IPS-15b (cell line): ENCODE measurements around the gene NLGN4X.

Source experiments
- H3K27me3 ChIP-seq: one replicate; pipeline ENCODE4 v1.6.1; 2013; ENCODE audit warnings: low read length; ENCODE audit not compliant: control insufficient read depth, insufficient read depth
- H3K36me3 ChIP-seq: one replicate; pipeline ENCODE4 v1.6.1; 2013; ENCODE audit warnings: low read length; ENCODE audit not compliant: control insufficient read depth, insufficient read depth
- H3K4me1 ChIP-seq: one replicate; pipeline ENCODE4 v1.6.1; 2013; ENCODE audit warnings: mild to moderate bottlenecking, low read length; ENCODE audit not compliant: control insufficient read depth, insufficient read depth
- H3K4me3 ChIP-seq: one replicate; pipeline ENCODE4 v1.5.1; 2013; ENCODE audit warnings: low read depth, low read length
- H3K9ac ChIP-seq: one replicate; pipeline ENCODE4 v1.6.1; 2013; ENCODE audit warnings: low read depth, mild to moderate bottlenecking, low read length
- H3K9me3 ChIP-seq: one replicate; pipeline ENCODE4 v1.6.1; 2013; ENCODE audit warnings: mild to moderate bottlenecking, low read length; ENCODE audit not compliant: control insufficient read depth, insufficient read depth

The NLGN4X gene

GRCh38 chrX:5842601-5843000 lies 386.1 kb downstream of the NLGN4X start:
- H3K27me3 ChIP-seq, result no peaks in the 10 kb centered on the region
- H3K4me1 ChIP-seq, result no peaks in the 10 kb centered on the region
- no peaks in the 10 kb centered on the region for H3K36me3 ChIP-seq
- H3K9me3 ChIP-seq, result no peaks in the 10 kb centered on the region
- H3K9ac ChIP-seq, result no peak overlapping the region
- no peak overlapping the region for H3K4me3 ChIP-seq
